ENCODE data around the gene SIK3. TPM values are rescaled to one million over a fixed set of nuclear protein-coding genes. Genes with fewer than 3 reads are reported as not detected.

The SIK3 gene
- total RNA-seq, 1 experiment from 2014 or later, result 31.4 TPM

DNA sequence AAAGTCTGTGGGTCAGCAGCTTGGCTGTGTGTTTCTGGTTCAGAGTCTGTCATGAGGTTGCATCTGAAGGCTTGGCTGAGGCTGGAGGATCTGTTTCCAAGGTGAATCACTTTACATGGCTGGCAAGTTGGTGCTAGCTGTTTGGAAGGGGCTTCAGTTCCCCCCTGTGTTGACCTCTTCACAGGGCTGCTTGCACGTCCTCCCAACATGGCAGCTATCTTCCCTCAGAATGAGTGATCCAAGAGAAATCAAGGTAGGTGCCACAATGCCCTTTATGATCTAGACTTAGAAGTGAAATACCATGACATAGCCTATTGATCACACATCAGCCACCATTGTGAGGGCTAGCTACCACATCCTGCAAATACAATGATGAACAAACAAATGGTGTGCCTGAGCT lies 285.1 kb downstream of the SIK3 start:
- H3T11ph ChIP-seq (ENCODE audit: low read length), result no peak overlapping the region
- H3K9ac ChIP-seq (ENCODE audit: extremely low read depth, insufficient read length, low read length), result no peak overlapping the region
- TF ChIP-seq, protein P1, sequence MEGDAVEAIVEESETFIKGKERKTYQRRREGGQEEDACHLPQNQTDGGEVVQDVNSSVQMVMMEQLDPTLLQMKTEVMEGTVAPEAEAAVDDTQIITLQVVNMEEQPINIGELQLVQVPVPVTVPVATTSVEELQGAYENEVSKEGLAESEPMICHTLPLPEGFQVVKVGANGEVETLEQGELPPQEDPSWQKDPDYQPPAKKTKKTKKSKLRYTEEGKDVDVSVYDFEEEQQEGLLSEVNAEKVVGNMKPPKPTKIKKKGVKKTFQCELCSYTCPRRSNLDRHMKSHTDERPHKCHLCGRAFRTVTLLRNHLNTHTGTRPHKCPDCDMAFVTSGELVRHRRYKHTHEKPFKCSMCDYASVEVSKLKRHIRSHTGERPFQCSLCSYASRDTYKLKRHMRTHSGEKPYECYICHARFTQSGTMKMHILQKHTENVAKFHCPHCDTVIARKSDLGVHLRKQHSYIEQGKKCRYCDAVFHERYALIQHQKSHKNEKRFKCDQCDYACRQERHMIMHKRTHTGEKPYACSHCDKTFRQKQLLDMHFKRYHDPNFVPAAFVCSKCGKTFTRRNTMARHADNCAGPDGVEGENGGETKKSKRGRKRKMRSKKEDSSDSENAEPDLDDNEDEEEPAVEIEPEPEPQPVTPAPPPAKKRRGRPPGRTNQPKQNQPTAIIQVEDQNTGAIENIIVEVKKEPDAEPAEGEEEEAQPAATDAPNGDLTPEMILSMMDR (conservative IDR thresholded peaks at IDR 0.05), result no peak
- no peak overlapping the region for H4K5ac ChIP-seq (ENCODE audit: insufficient read length, low read depth, low read length)
- no peak overlapping the region for H4K8ac ChIP-seq (replicated peaks; ENCODE audit: insufficient read length, low read depth, low read length)
- H3K27ac ChIP-seq (ENCODE audit: insufficient read length, low read depth, low read length), result no peak overlapping the region
- H4K91ac ChIP-seq (ENCODE audit: insufficient read length, low read depth, low read length), result no peak overlapping the region
- no peak overlapping the region for H2BK120ac ChIP-seq (ENCODE audit: low read depth, low read length, poor library complexity, severe bottlenecking)
- no peak overlapping the region for H3K18ac ChIP-seq (ENCODE audit: insufficient read length, low read depth, low read length)
- Mint-ChIP-seq H3K4me3 (no peak overlapping the region), H3K4me1 (no peaks in the 10 kb centered on the region), H3K36me3 (ENCODE audit: insufficient read depth in 1 of 3, low read depth in 3 of 3) (no peaks in the 10 kb centered on the region), H3K27ac (no peak overlapping the region), H3K27me3 (ENCODE audit: low read depth) (peaks cover 12% of the 10 kb centered on the region), H3K9me3 (no peaks in the 10 kb centered on the region)
- H3K79me2 ChIP-seq (ENCODE audit: insufficient read depth, low read length), result no peaks in the 10 kb centered on the region
- H3K56ac ChIP-seq (ENCODE audit: insufficient read length, low read depth, low read length), result no peak overlapping the region
- H2AFZ ChIP-seq (ENCODE audit: low read length), result no peak overlapping the region
- H3K4ac ChIP-seq (ENCODE audit: low read depth, low read length), result no peak overlapping the region
- H3K14ac ChIP-seq (ENCODE audit: insufficient read depth, low read length), result no peak overlapping the region
- no peak overlapping the region for H2BK5ac ChIP-seq (ENCODE audit: insufficient read length, low read length)
- no peaks in the 10 kb centered on the region for H4K20me1 ChIP-seq (ENCODE audit: control insufficient read depth, insufficient read depth, insufficient read length)
- H3K23me2 ChIP-seq (ENCODE audit: insufficient read length, low read depth, low read length, poor library complexity, severe bottlenecking), result peaks cover 4% of the 10 kb centered on the region
- H2BK15ac ChIP-seq (ENCODE audit: low read depth, low read length), result no peak overlapping the region
- H2BK20ac ChIP-seq (ENCODE audit: low read depth, low read length, poor library complexity, severe bottlenecking), result no peak overlapping the region
- no peak overlapping the region for H3K23ac ChIP-seq (ENCODE audit: insufficient read length, low read depth, low read length)
- H3K4me1 ChIP-seq (ENCODE audit: insufficient read depth, low read length), result no peaks in the 10 kb centered on the region
- H3K27me3 ChIP-seq (ENCODE audit: insufficient read depth, low read length), result no peaks in the 10 kb centered on the region
- H2AK5ac ChIP-seq (ENCODE audit: insufficient read length, low read length), result no peak overlapping the region
- no peaks in the 10 kb centered on the region for H3K9me3 ChIP-seq (ENCODE audit: control insufficient read depth, low read depth, low read length)
- H3K4me2 ChIP-seq (ENCODE audit: insufficient read depth, insufficient read length, low read length), result no peak overlapping the region
- no peaks in the 10 kb centered on the region for H3K79me1 ChIP-seq (ENCODE audit: insufficient read depth, low read depth, low read length, poor library complexity, severe bottlenecking)
- DNase-seq, result no peak
- WGBS (ENCODE audit: extremely low coverage, insufficient read length, low lambda C conversion rate), result no CpG with 5 or more reads among the region's 1 CpG
- H2BK12ac ChIP-seq (ENCODE audit: insufficient read length, low read depth, low read length), result no peak overlapping the region
